H1 (cell line): ENCODE data around the gene PRR12. TPM values are rescaled to one million over a fixed set of nuclear protein-coding genes. Genes with fewer than 3 reads are reported as not detected.

ENCODE experiments used
- ATF3 ChIP-seq: IDR thresholded peaks from 2 replicates; pipeline ENCODE4 v1.6.1; 2011; ENCODE audit warnings: low read depth, mild to moderate bottlenecking, low read length; ENCODE audit not compliant: insufficient read depth
- BCL11A ChIP-seq, 2 experiments: IDR thresholded peaks; one replicate each; pipeline ENCODE4 v1.6.1; 2011; ENCODE audit warnings: low read depth in 2 of 2, low read length in 2 of 2, mild to moderate bottlenecking in 2 of 2
- CBX8 ChIP-seq: fragments of 300-800, 300-1000 bp; sonication (generic); IDR thresholded peaks from 2 replicates; pipeline ENCODE4 v1.7.1; 2016; ENCODE audit warnings: low read depth, low read length, borderline replicate concordance
- EGR1 ChIP-seq: IDR thresholded peaks from 2 replicates; pipeline ENCODE4 v1.6.1; 2011; ENCODE audit warnings: low read depth, low read length, borderline replicate concordance
- EP300 ChIP-seq, 2 experiments: IDR thresholded peaks; 1 replicate in 1 of 2; 2 replicates in 1 of 2; pipeline ENCODE4 v1.6.1; 2011 to 2012; ENCODE audit warnings: low read depth in 2 of 2, low read length in 2 of 2, mild to moderate bottlenecking in 2 of 2, borderline replicate concordance in 1 of 2, inconsistent platforms in 1 of 2, moderate library complexity in 1 of 2
- EZH2 ChIP-seq: fragments of 200-600 bp; sonication (generic); IDR thresholded peaks from 2 replicates; pipeline ENCODE4 v1.7.1; 2012; ENCODE audit warnings: low read depth, mild to moderate bottlenecking, moderate library complexity, low read length, inconsistent platforms; ENCODE audit not compliant: severe bottlenecking
- FOSL1 ChIP-seq: IDR thresholded peaks from 2 replicates; pipeline ENCODE4 v1.6.1; 2011; ENCODE audit warnings: mild to moderate bottlenecking, low read depth, low read length, moderate library complexity; ENCODE audit not compliant: insufficient read depth
- GABPA ChIP-seq: IDR thresholded peaks from 2 replicates; pipeline ENCODE4 v1.6.1; 2011; ENCODE audit warnings: mild to moderate bottlenecking, low read length, moderate library complexity, borderline replicate concordance; ENCODE audit not compliant: insufficient read depth
- GTF2F1 ChIP-seq: IDR thresholded peaks from 2 replicates; pipeline ENCODE4 v1.6.1; 2012; ENCODE audit warnings: low read depth, low read length, improper control_type of control experiment, borderline replicate concordance
- KDM4A ChIP-seq: IDR thresholded peaks from one replicate; pipeline ENCODE4 v1.7.1; 2012; ENCODE audit warnings: low read depth, mild to moderate bottlenecking, moderate library complexity, low read length, inconsistent platforms; ENCODE audit not compliant: severe bottlenecking
- PHF8 ChIP-seq: fragments of 200-600 bp; sonication (generic); conservative IDR thresholded peaks from 2 replicates; pipeline ENCODE4 v1.7.1; 2012; ENCODE audit warnings: low read depth, mild to moderate bottlenecking, inconsistent platforms, low read length, moderate library complexity
- POLR2AphosphoS5 ChIP-seq: IDR thresholded peaks from 2 replicates; pipeline ENCODE4 v1.6.1; 2011; ENCODE audit warnings: low read depth, low read length
- RNF2 ChIP-seq: fragments of 200-900, 300-1000 bp; sonication (generic); IDR thresholded peaks from 2 replicates; pipeline ENCODE4 v1.7.1; 2016; ENCODE audit warnings: borderline replicate concordance, low read depth, mild to moderate bottlenecking, antibody characterized with exemption, low read length; ENCODE audit not compliant: poor library complexity, severe bottlenecking; ENCODE audit errors: missing control alignments
- SAP30 ChIP-seq: fragments of 300-600 bp; sonication (generic); IDR thresholded peaks from 2 replicates; pipeline ENCODE4 v1.7.1; 2012; ENCODE audit warnings: low read length, moderate library complexity, mild to moderate bottlenecking, inconsistent platforms; ENCODE audit not compliant: insufficient read depth, insufficient replicate concordance
- SIN3A ChIP-seq, 2 experiments: IDR thresholded peaks in 1 of 2; conservative IDR thresholded peaks in 1 of 2; 2 replicates each; pipeline ENCODE4 v1.6.1; 2011 to 2012; ENCODE audit warnings: low read length in 2 of 2, improper control_type of control experiment in 1 of 2, low read depth in 1 of 2, mild to moderate bottlenecking in 1 of 2
- SIX5 ChIP-seq: IDR thresholded peaks from 2 replicates; pipeline ENCODE4 v1.6.1; 2011; ENCODE audit warnings: mild to moderate bottlenecking, low read depth, low read length
- SP2 ChIP-seq: IDR thresholded peaks from 2 replicates; pipeline ENCODE4 v1.6.1; 2012; ENCODE audit warnings: mild to moderate bottlenecking, low read length, inconsistent platforms
- SP4 ChIP-seq: IDR thresholded peaks from 2 replicates; pipeline ENCODE4 v1.6.1; 2012; ENCODE audit warnings: low read length, inconsistent platforms
- SRF ChIP-seq: IDR thresholded peaks from 2 replicates; pipeline ENCODE4 v1.6.1; 2011; ENCODE audit warnings: mild to moderate bottlenecking, low read depth, low read length, moderate library complexity
- SUZ12 ChIP-seq: fragments of 200-600 bp; sonication (generic); IDR thresholded peaks from 2 replicates; pipeline ENCODE4 v1.6.1; 2012; ENCODE audit warnings: mild to moderate bottlenecking, inconsistent platforms, low read length, moderate library complexity, mixed read lengths
- TAF7 ChIP-seq: optimal IDR thresholded peaks from 2 replicates; pipeline ENCODE3; 2011; ENCODE audit warnings: low read depth, mild to moderate bottlenecking, inconsistent platforms, low read length, moderate library complexity, borderline replicate concordance
- TEAD4 ChIP-seq: IDR thresholded peaks from 2 replicates; pipeline ENCODE4 v1.6.1; 2012; ENCODE audit warnings: low read depth, low read length, inconsistent platforms, mixed read lengths
- polyA plus RNA-seq, 7 experiments: library from polyadenylated mRNA; depleted of rRNA in 3 of 7; stranded (reverse) in 5 of 7; unstranded in 2 of 7; fragments of >200 nt in 5 of 7; fragments of 200-250 nt in 2 of 7; gene quantifications; 1 replicate in 5 of 7; 2 replicates in 1 of 7; 4 replicates in 1 of 7; pipeline versions ENCODE4 v1.2.1 to v1.2.3, GENCODE V29; 2011 to 2013; ENCODE audit warnings: missing spikeins in 2 of 7, mixed read lengths in 2 of 7
- total RNA-seq: library from RNA; stranded (reverse); fragmentation: NEBNext Ultra II Directional; extraction: Animal tissue kit (Norgen Biotek cat#: 25700); gene quantifications from 2 replicates; pipeline ENCODE4 v1.2.1, GENCODE V29; 2021

Gene PRR12
- total and polyA plus RNA-seq, 2 of the 8 experiments (the other 6 are each of a cell fraction or from before 2014, with no cell fraction given), result 2.5 to 59.4 TPM

GRCh38 chr19:49641688-49642491 lies 50.9 kb downstream of the PRR12 start, which contains the start of gene SCAF1 (continued):
- TF ChIP-seq SIN3A (conservative IDR thresholded peaks at IDR 0.05 in 1 of 2, IDR thresholded peaks at IDR 0.05 in 1 of 2; ENCODE audit: low read depth in 1 of 2, low read length in 2 of 2) (no peak; a peak in 1 of 4 replicates), POLR2AphosphoS5 (peak; percentile 74), FOSL1 (no peak), KDM4A (no peak), RNF2 (no peak), CBX8 (no peak), TAF7 (peak; percentile 22), EGR1 (no peak), SAP30 (no peak), PHF8 (peak; percentile 80), EZH2 (no peak), BCL11A (IDR thresholded peaks at IDR 0.05; ENCODE audit: low read depth in 2 of 2, low read length in 2 of 2) (no peak), GTF2F1 (no peak), SP2 (no peak), SUZ12 (peak; percentile 65; the same call in 1 of the 2 replicates), SIX5 (peak; percentile 90), GABPA (peak; percentile 74; the same call in 1 of the 2 replicates), SP4 (peak; percentile 93), EP300 (IDR thresholded peaks at IDR 0.05; ENCODE audit: borderline replicate concordance in 1 of 2, low read depth in 2 of 2, low read length in 2 of 2) (peak; percentile 22 to 76; a peak in 2 of 3 replicates), SRF (peak; percentile 25; the same call in 1 of the 2 replicates), TEAD4 (peak; percentile 50; the same call in 1 of the 2 replicates), ATF3 (peak; percentile 61)
